GM10266 (cell line): Measurements from ENCODE around the gene STAT4.

Source experiments
- DNase-seq: peaks from one replicate; pipeline ENCODE4 v3.0.0; 2012; ENCODE audit errors: extremely low spot score
- TF ChIP-seq, protein P1 (sequence below): IDR thresholded peaks from 2 replicates; pipeline ENCODE4 v1.5.1; 2012; ENCODE audit warnings: mild to moderate bottlenecking, low read depth; ENCODE audit not compliant: control insufficient read depth, insufficient read depth; ENCODE audit errors: missing control alignments

STAT4 gene

GRCh38 chr2:191174442-191174841 is 23.6 kb upstream of the STAT4 start:
- DNase-seq: no peak
- TF ChIP-seq, protein P1, sequence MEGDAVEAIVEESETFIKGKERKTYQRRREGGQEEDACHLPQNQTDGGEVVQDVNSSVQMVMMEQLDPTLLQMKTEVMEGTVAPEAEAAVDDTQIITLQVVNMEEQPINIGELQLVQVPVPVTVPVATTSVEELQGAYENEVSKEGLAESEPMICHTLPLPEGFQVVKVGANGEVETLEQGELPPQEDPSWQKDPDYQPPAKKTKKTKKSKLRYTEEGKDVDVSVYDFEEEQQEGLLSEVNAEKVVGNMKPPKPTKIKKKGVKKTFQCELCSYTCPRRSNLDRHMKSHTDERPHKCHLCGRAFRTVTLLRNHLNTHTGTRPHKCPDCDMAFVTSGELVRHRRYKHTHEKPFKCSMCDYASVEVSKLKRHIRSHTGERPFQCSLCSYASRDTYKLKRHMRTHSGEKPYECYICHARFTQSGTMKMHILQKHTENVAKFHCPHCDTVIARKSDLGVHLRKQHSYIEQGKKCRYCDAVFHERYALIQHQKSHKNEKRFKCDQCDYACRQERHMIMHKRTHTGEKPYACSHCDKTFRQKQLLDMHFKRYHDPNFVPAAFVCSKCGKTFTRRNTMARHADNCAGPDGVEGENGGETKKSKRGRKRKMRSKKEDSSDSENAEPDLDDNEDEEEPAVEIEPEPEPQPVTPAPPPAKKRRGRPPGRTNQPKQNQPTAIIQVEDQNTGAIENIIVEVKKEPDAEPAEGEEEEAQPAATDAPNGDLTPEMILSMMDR: no peak

- TF ChIP-seq, protein P1: no peak
Measured at GRCh38 chr2:191173206-191173605, 22.4 kb upstream of the STAT4 start.

GRCh38 chr2:191171708-191172355 is 21.0 kb upstream of the STAT4 start:
- DNase-seq: no peak
- TF ChIP-seq, protein P1: no peak

More at GRCh38 chr2:191173206-191173605, 22.4 kb upstream of the STAT4 start:
- no peak for DNase-seq

GRCh38 chr2:191171286-191171685 is 20.5 kb upstream of the STAT4 start:
- DNase-seq: no peak
- TF ChIP-seq, protein P1: no peak

DNA sequence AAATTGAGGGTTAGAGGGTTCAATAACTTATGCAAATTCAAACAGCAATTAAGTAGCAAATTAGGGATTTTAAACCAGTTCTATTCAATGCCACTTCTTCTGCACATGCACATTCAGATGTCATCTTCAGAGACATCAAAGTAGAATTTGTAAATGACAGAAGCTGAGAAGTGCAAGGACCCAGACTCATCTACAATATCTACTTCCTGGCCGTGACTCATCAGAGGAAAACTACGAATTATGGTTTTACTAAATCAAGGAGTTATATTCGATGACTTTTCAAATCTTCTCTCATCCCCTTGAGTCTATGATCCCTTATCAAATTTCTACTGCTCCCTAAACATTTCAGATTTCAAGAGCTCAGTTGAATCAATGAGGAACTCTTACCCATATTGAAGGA is 20.0 kb upstream of the STAT4 start:
- TF ChIP-seq, protein P1: no peak
- DNase-seq: no peak

- TF ChIP-seq, protein P1: no peak
- DNase-seq: no peak
Measured at GRCh38 chr2:191170301-191170636, 19.5 kb upstream of the STAT4 start.

DNA sequence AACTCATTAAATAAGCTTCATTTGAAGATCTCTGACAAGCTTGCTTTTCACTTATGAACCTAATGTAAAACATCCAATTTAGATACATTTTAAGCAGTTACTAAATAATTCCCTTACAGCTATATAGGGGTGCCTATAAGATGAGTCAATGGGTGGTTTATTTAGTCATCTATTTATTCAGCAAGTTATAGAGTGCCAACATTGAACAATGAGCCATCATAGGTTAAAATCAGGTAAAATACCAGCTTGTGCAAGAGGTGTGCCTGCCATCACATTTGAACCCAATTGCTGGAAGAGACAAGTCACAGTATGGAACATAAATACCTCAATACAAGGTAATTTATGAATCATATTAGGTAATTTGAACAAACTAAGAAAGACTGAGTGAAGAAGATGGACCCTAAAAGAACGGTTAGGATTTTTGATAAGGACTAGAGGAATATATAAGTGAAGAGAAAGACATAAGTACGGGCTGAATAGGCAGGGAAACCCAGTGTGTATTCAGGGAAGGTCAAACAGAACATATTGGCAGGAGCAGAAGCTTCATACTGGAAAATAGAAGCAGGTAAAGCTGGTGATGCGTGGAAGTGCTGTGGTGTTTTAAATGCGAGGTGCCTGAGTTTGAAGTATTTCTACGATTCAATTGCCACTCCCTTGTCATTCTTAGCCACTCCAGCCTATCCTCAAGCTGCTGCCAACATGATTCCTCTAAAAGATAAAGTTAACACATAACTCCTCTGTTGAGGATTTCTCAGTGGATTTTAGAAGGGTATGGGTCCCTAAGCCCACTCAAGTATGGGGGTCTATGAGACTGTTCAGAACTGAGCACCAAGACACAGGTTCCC is 18.9 kb upstream of the STAT4 start:
- DNase-seq: no peak
- TF ChIP-seq, protein P1: no peak
